Ovary (tissue), 9 donors: ENCODE results near the gene UCK2. TPM values are rescaled to one million over a fixed set of nuclear protein-coding genes. Genes with fewer than 3 reads are reported as not detected.

Experiments used
- DNase-seq, 5 donors: peaks; one replicate each; pipeline ENCODE4 v3.0.0-alpha.2; 2019 to 2020
- H3K27ac ChIP-seq, 2 donors: fragments of 200-600 bp; one replicate each; pipeline versions ENCODE4 v1.5.1 to v1.8.0; 2019 to 2022
- H3K27me3 ChIP-seq: fragments of 200-600 bp; one replicate; pipeline ENCODE4 v1.8.0; 2022
- H3K36me3 ChIP-seq: fragments of 200-600 bp; sonication (generic); one replicate; pipeline ENCODE4 v1.5.1; 2019
- H3K4me1 ChIP-seq: one replicate; pipeline ENCODE4 v1.8.1; 2013; ENCODE audit warnings: mild to moderate bottlenecking, moderate library complexity; ENCODE audit not compliant: insufficient read depth
- H3K4me3 ChIP-seq: fragments of 200-600 bp; sonication (generic); one replicate; pipeline ENCODE4 v1.5.1; 2017
- H3K9me3 ChIP-seq, 2 donors: fragments of 200-600 bp in 1 of 2; sonication (generic) in 1 of 2; one replicate each; pipeline versions ENCODE4 v1.5.1 to v1.8.1; 2013 to 2019; ENCODE audit warnings: mild to moderate bottlenecking in 1 of 2, moderate library complexity in 1 of 2
- CTCF ChIP-seq, 3 donors: fragments of 450-650 bp in 2 of 3; fragments of 200-600 bp in 1 of 3; IDR thresholded peaks; one replicate each; pipeline versions ENCODE4 v1.5.1 to v1.8.0; 2016 to 2022; ENCODE audit warnings: antibody characterized with exemption in 3 of 3, mild to moderate bottlenecking in 1 of 3
- EP300 ChIP-seq: sonication (generic); formaldehyde crosslinking; IDR thresholded peaks from one replicate; pipeline ENCODE4 v1.6.1; 2017; ENCODE audit warnings: antibody characterized with exemption
- POLR2A ChIP-seq: fragments of 450-650 bp; IDR thresholded peaks from one replicate; pipeline ENCODE4 v1.6.1; 2017; ENCODE audit warnings: antibody characterized with exemption, mild to moderate bottlenecking, moderate library complexity
- WGBS, 3 donors: extraction: QIAGEN DNeasy Blood & Tissue Kit in 1 of 3; methylation state at CpG; one replicate each; pipeline versions ENCODE4 v1.1.5 to v1.1.7; 2013 to 2017; 5-methylcytosine and 5-hydroxymethylcytosine counted together
- intact Hi-C, 4 donors: fragments of 100-400 bp; cut with DNase I; formaldehyde crosslinking; loops; one replicate each; pipeline versions ENCODE4 v1.11.0 to v1.15.1; 2022 to 2023
- polyA plus RNA-seq, 2 donors: library from polyadenylated mRNA; stranded (reverse); fragments of 200-250 nt in 1 of 2; fragments of 350-450 nt in 1 of 2; fragmentation: Illumina TruSeq in 1 of 2; extraction: RNeasy Lipid Tissue Mini Kit (QIAGEN cat#74804) in 1 of 2; gene quantifications; one replicate each; pipeline ENCODE4 v1.2.3, GENCODE V29; 2013 to 2014
- total RNA-seq, 7 donors: library from RNA; depleted of rRNA in 2 of 7; stranded (reverse); fragments of >200 nt in 2 of 7; fragmentation: NEBNext Ultra II Directional in 3 of 7; extraction: Animal tissue kit (Norgen Biotek cat#: 25700) in 3 of 7; gene quantifications; one replicate each; pipeline versions ENCODE4 v1.1.0 to v1.2.4, GENCODE V29; 2016 to 2023
- donor health status: DM: no; HTN: no; CAD: no; lungs with moderate emphysema.
- donor health status: DM: no; HTN: no; CAD: no.
- donor health status: Bipolar disorder and iron deficiency.
- donor health status: DM: yes; HTN: yes; CAD: no.
- donor health status: DM: no; HTN: no; CAD: no.
- donor health status: DM: yes; HTN: yes; CAD: no.

UCK2 gene
- total and polyA plus RNA-seq, 9 donors: 7.3 to 22.7 (median 16.4) TPM

- 92 to 98% (median 97%) methylated on average over 2 of the region's 2 CpGs for WGBS, 3 donors
- no peak for TF ChIP-seq EP300
- TF ChIP-seq CTCF (IDR thresholded peaks at IDR 0.05): no peak
- no peak for TF ChIP-seq POLR2A
- Histone ChIP-seq H3K27ac (no peak overlapping the region), H3K36me3 (no peaks in the 10 kb centered on the region), H3K27me3 (no peaks in the 10 kb centered on the region), H3K4me3 (no peak overlapping the region), H3K9me3 (no peaks in the 10 kb centered on the region), H3K4me1 (no peaks in the 10 kb centered on the region)
- intact Hi-C loops: no loop called here
- no peak for DNase-seq
Measured at GRCh38 chr1:165853528-165854075, 26.2 kb downstream of the UCK2 start.

- Histone ChIP-seq H3K27me3 (no peaks in the 10 kb centered on the region), H3K36me3 (no peaks in the 10 kb centered on the region), H3K9me3 (no peaks in the 10 kb centered on the region), H3K4me1 (no peaks in the 10 kb centered on the region), H3K4me3 (no peak overlapping the region), H3K27ac (no peak overlapping the region)
- no peak for TF ChIP-seq POLR2A
- TF ChIP-seq CTCF (IDR thresholded peaks at IDR 0.05): no peak
- no peak for TF ChIP-seq EP300
- WGBS, 3 donors: 77 to 84% (median 81%) methylated on average over 7 of the region's 7 CpGs
- intact Hi-C loops: no loop called here
- no peak for DNase-seq
Measured at GRCh38 chr1:165854101-165854845, 26.9 kb downstream of the UCK2 start.

GRCh38 chr1:165855010-165855838, 27.8 kb downstream of the UCK2 start:
- Histone ChIP-seq H3K27me3 (no peaks in the 10 kb centered on the region), H3K4me1 (no peaks in the 10 kb centered on the region), H3K4me3 (no peak overlapping the region), H3K27ac (no peak overlapping the region), H3K36me3 (no peaks in the 10 kb centered on the region), H3K9me3 (no peaks in the 10 kb centered on the region)
- intact Hi-C loops: no loop called here
- TF ChIP-seq CTCF (IDR thresholded peaks at IDR 0.05): no peak
- TF ChIP-seq EP300: no peak
- TF ChIP-seq POLR2A: no peak
- no peak for DNase-seq
- 88 to 89% (median 88%) methylated on average over 9 of the region's 9 CpGs for WGBS, 3 donors

GRCh38 chr1:165856021-165856420, 28.6 kb downstream of the UCK2 start:
- 48 to 65% (median 54%) methylated on average over 3 of the region's 3 CpGs for WGBS, 3 donors
- H3K9me3 ChIP-seq: no peaks in the 10 kb centered on the region
- H3K4me1 ChIP-seq: no peaks in the 10 kb centered on the region
- H3K27me3 ChIP-seq: no peaks in the 10 kb centered on the region
- no peak for DNase-seq
- H3K36me3 ChIP-seq: no peaks in the 10 kb centered on the region
- H3K4me3 ChIP-seq: no peak overlapping the region
- no peak overlapping the region for H3K27ac ChIP-seq
- no peak for TF ChIP-seq EP300
- TF ChIP-seq POLR2A: no peak
- TF ChIP-seq CTCF (IDR thresholded peaks at IDR 0.05): no peak
- intact Hi-C loops: no loop called here
